Activated naive CD4-positive, alpha-beta T cell treated with anti-CD3 and anti-CD28 coated beads, Interleukin-2, amount 50 U/mL, for 24 hours (primary cell): ENCODE results near the gene LRRC7.

ENCODE experiments used
- H3K27ac Mint-ChIP-seq: one replicate; pipeline ENCODE4 v1.8.0; 2021; ENCODE audit warnings: mild to moderate bottlenecking, mixed read lengths
- H3K27me3 Mint-ChIP-seq: one replicate; pipeline ENCODE4 v1.8.0; 2021; ENCODE audit warnings: mixed read lengths
- H3K36me3 Mint-ChIP-seq: one replicate; pipeline ENCODE4 v1.8.0; 2021; ENCODE audit warnings: mixed read lengths
- H3K4me1 Mint-ChIP-seq: one replicate; pipeline ENCODE4 v1.8.0; 2021; ENCODE audit warnings: mixed read lengths
- H3K4me3 Mint-ChIP-seq: one replicate; pipeline ENCODE4 v1.8.0; 2021; ENCODE audit warnings: mild to moderate bottlenecking, mixed read lengths
- H3K9me3 Mint-ChIP-seq: one replicate; pipeline ENCODE4 v1.8.0; 2021; ENCODE audit warnings: mixed read lengths

The LRRC7 gene

DNA sequence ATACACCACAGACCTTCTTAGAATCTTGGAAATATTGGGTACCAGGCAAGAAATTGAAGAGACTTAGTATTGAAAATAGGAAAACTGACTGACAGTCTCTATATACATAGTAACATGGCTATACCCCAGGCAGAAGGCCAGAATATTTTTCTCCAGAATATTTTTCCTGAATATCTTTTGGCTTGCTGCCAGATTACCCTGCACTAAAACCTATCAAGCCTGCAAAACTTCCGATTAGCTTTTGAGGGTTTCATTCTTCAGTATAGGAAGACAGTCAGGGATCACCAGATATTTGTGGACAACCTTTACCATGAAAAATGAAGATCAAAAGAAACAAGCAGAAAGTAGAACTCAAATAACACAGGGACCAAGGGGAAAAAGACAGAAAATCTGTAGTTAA is 187.9 kb downstream of the LRRC7 start:
- Mint-ChIP-seq H3K4me1 (no peaks in the 10 kb centered on the region), H3K9me3 (no peaks in the 10 kb centered on the region), H3K27ac (no peak overlapping the region)

DNA sequence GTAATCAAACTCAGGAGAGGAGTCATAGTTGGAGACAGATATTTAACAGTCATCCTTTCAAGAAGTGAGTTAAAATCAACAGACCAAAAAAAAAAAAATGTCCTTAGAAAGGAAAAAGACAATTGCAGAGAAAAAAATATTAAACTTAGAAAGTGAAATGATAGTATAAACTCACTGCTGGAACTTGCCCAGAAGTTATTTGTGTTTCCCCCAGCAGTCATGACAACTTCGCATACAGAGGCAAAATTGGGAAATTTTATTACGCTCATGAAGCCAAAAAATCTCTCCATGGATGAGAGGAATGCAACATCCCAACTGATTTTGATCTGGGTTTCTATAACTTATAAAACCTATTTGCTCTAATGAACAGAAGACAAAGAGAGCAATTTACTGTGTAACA is 198.2 kb downstream of the LRRC7 start:
- Mint-ChIP-seq H3K9me3 (peaks cover 5% of the 10 kb centered on the region), H3K4me3 (no peak overlapping the region), H3K27ac (no peak overlapping the region), H3K4me1 (no peaks in the 10 kb centered on the region), H3K27me3 (no peaks in the 10 kb centered on the region), H3K36me3 (no peaks in the 10 kb centered on the region)

More for the DNA sequence above, 187.9 kb downstream of the LRRC7 start:
- H3K4me3 Mint-ChIP-seq: no peak overlapping the region
- no peaks in the 10 kb centered on the region for H3K36me3 Mint-ChIP-seq
- H3K27me3 Mint-ChIP-seq: no peaks in the 10 kb centered on the region

DNA sequence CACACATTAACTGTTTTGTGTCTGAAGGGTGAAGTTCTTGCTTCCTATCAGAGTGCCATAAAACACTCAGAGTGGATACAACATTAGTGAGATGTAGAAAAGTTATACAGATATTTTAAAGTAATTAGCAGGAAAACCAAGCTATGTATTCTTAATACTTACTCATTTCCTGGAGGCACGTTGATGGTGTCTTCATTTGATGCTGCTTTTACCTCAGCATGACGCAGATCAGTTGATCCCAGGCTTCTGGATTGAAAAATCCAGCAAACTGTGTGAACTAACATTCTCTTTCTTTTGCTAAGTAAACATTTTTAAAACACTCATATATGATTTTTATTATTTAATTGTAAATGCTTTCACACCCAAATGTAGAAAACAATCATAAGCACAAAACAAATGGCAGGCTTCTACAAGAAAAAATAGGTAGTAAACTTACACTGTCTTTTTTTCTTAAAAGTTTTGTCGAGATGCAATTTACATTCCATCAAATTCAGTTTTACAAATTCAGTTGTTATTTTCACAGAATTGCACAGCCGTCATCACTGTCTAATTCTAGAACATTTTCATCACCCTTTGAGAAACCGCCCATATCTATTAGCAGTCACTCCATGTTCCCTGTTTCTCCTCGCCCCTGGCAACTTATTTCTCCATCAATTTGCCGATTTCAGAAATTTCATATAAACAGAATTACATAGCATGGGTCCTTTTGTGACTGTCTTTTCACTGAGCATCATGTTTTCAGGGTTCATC is 198.9 kb downstream of the LRRC7 start:
- H3K9me3 Mint-ChIP-seq: peaks cover 5% of the 10 kb centered on the region
- H3K27me3 Mint-ChIP-seq: no peaks in the 10 kb centered on the region
- H3K27ac Mint-ChIP-seq: no peak overlapping the region
- H3K36me3 Mint-ChIP-seq: no peaks in the 10 kb centered on the region
- H3K4me3 Mint-ChIP-seq: no peak overlapping the region
- no peaks in the 10 kb centered on the region for H3K4me1 Mint-ChIP-seq

DNA sequence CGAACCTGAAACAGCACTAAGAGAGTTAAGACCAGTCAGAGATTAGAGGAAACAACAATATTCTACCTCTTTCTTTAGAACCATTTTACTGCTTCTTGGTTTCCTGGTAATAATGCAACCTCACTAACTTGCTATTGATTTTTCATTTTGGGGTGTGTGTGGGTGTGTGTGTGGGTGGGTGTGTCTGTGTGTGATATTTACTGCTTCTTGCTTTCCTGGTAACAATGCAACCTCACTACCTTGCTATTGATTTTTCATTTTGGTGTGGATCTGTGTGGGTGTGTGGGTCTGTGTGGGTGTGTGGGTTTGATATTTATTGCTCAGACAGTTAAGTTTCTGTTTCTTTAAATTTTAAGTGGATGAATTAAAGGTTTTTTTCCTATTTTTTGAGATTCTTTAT is 208.8 kb downstream of the LRRC7 start:
- no peaks in the 10 kb centered on the region for H3K27me3 Mint-ChIP-seq
- no peaks in the 10 kb centered on the region for H3K36me3 Mint-ChIP-seq
- peaks cover 4% of the 10 kb centered on the region for H3K9me3 Mint-ChIP-seq
- H3K4me3 Mint-ChIP-seq: no peak overlapping the region
- H3K4me1 Mint-ChIP-seq: peaks cover 13% of the 10 kb centered on the region
- no peak overlapping the region for H3K27ac Mint-ChIP-seq

DNA sequence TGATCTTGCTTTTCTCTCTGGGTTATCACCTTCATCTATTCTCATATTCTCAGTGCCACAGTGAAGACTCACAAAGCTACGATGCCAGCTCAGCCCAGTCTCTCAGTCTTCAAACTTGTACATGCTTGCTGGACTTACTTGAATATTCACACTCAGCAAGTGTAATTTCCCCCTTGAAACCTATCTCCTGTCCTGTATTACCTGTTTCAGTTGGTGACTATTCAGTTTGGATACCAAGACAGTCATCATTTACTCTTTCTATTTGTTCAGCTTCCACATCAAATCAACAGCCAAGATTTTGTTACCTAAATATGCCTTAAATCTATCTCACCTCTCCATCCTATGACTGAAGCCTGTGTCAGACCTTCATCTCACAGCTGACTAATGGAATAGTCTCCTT is 209.7 kb downstream of the LRRC7 start:
- H3K4me1 Mint-ChIP-seq: peaks cover 13% of the 10 kb centered on the region
- no peak overlapping the region for H3K4me3 Mint-ChIP-seq
- no peaks in the 10 kb centered on the region for H3K36me3 Mint-ChIP-seq
- H3K27ac Mint-ChIP-seq: no peak overlapping the region
- no peaks in the 10 kb centered on the region for H3K27me3 Mint-ChIP-seq
- peaks cover 4% of the 10 kb centered on the region for H3K9me3 Mint-ChIP-seq

DNA sequence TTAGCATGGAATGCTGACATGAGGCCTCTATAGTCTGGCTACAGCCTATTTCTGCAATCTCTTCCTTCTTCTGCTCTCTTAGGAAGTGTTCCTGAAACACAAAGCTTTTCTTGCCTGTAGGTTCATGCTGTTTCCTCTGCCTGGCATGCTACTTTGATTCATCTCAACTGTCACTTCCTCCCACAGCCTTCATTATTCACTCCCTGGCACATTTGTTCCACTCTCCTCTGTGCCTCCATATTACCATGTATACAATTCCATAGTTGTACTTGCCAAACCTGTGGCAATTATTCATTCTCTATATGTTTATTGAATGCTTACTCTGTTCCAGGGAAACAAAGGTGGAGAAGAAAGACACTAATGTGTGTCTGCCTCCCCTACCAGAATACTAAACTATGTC is 210.2 kb downstream of the LRRC7 start:
- Mint-ChIP-seq H3K4me1 (peaks cover 13% of the 10 kb centered on the region), H3K27me3 (no peaks in the 10 kb centered on the region), H3K36me3 (no peaks in the 10 kb centered on the region), H3K4me3 (no peak overlapping the region), H3K27ac (no peak overlapping the region), H3K9me3 (peaks cover 4% of the 10 kb centered on the region)

DNA sequence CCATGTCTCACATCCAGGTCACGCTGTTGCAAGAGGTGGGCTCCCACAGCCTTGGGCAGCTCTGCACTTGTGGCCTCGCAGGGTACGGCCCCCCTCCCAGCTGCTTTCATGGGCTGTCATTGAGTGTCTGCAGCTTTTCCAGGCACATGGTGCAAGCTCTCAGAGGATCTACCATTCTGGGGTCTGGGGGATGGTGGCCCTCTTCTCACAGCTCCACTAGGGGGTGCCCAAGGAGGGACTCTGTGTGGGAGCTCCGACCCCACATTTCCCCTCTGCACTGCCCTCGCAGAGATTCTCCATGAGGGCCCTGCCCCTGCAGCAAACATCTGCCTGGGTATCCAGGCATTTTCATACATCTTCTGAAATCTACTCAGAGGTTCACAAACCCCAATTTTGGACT is 219.4 kb downstream of the LRRC7 start:
- no peak overlapping the region for H3K27ac Mint-ChIP-seq
- H3K4me3 Mint-ChIP-seq: no peak overlapping the region

DNA sequence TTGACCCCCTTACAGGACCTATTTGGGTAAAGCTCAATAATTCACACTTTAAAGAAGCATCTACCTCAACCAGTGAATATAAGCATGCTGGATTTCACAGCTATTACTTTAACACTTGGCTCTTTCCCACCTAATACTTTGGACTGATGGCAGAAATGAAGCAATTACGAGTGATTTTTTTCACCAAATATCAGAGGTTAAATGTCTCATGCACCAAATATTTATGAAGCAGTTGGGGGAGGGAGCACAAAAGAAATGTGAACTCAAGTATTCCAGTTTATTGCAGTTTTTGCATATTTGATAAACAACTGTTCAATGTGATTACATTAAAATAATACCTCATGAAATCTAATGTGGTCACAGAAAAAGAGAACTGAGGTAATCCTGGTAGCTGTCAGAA is 223.6 kb downstream of the LRRC7 start:
- no peaks in the 10 kb centered on the region for H3K9me3 Mint-ChIP-seq
- H3K27ac Mint-ChIP-seq: no peak overlapping the region
- no peaks in the 10 kb centered on the region for H3K36me3 Mint-ChIP-seq

More for the DNA sequence above, 219.4 kb downstream of the LRRC7 start:
- H3K4me1 Mint-ChIP-seq: no peaks in the 10 kb centered on the region
- H3K36me3 Mint-ChIP-seq: no peaks in the 10 kb centered on the region
- no peaks in the 10 kb centered on the region for H3K27me3 Mint-ChIP-seq
- H3K9me3 Mint-ChIP-seq: no peaks in the 10 kb centered on the region

DNA sequence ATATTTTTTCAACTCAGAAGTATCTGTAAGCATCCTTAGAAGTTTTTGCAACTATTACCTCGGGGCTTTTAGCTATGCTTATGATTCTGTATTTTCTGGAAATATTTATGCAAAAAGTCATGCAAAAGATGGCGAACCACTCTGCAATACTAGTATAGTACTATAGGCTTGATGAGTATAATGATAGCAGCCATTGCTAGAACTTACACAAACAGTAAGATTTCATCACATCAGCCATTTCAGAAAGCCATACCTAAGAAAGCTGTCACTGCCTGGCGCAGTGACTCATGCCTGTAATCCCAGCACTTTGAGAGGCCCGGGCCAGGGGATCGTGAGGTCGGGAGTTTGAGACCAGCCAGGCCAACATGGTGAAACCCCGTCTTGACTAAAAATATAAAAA is 227.1 kb downstream of the LRRC7 start:
- H3K27me3 Mint-ChIP-seq: no peaks in the 10 kb centered on the region
- no peaks in the 10 kb centered on the region for H3K4me1 Mint-ChIP-seq
- peaks cover 5% of the 10 kb centered on the region for H3K9me3 Mint-ChIP-seq
- no peak overlapping the region for H3K4me3 Mint-ChIP-seq
- H3K27ac Mint-ChIP-seq: no peak overlapping the region
- H3K36me3 Mint-ChIP-seq: no peaks in the 10 kb centered on the region

More for the DNA sequence above, 223.6 kb downstream of the LRRC7 start:
- Mint-ChIP-seq H3K4me1 (no peaks in the 10 kb centered on the region), H3K27me3 (no peaks in the 10 kb centered on the region), H3K4me3 (no peak overlapping the region)

DNA sequence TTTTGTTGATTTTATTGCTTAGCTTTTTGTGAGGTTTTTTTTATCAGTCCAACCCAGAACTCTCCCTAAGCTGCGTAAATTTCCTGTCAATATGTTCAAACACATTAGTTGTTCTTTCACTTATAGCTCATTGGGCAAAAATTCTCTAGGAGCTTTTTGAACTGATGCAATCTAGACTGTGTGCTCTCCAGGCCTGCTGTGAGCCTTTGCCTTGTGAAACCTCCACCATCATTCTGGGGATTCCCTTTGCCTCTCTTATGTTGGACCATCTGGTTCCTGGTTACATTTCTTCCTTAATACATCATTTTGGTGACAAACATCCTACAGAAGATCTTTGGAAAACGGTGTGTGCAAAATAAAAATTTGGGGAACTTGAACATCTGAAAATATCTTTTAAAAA is 247.2 kb downstream of the LRRC7 start:
- no peak overlapping the region for H3K4me3 Mint-ChIP-seq
- no peak overlapping the region for H3K27ac Mint-ChIP-seq
- no peaks in the 10 kb centered on the region for H3K36me3 Mint-ChIP-seq
- no peaks in the 10 kb centered on the region for H3K27me3 Mint-ChIP-seq
- no peaks in the 10 kb centered on the region for H3K9me3 Mint-ChIP-seq
- no peaks in the 10 kb centered on the region for H3K4me1 Mint-ChIP-seq

DNA sequence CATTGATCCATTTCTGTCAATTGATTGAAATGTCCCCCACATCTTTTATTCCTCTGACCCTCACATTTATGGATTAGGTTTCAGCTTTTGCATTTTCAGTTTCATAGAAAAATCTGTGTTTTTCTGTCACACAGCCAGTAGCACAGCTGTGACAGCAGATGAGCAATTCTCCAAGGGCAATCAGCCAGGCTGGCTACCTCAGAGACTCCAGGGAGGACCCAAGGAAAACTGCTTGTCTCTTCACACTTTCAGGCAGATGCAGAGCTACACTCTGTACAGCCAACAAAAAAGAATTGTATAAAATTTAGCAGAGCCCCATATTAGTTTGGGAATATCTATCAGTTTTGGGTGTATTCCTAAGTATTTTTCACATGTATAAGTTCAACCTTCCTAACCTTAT is 257.2 kb downstream of the LRRC7 start:
- Mint-ChIP-seq H3K36me3 (peaks cover 6% of the 10 kb centered on the region), H3K27me3 (no peaks in the 10 kb centered on the region), H3K4me3 (no peak overlapping the region), H3K9me3 (peaks cover 10% of the 10 kb centered on the region), H3K4me1 (no peaks in the 10 kb centered on the region), H3K27ac (no peak overlapping the region)

DNA sequence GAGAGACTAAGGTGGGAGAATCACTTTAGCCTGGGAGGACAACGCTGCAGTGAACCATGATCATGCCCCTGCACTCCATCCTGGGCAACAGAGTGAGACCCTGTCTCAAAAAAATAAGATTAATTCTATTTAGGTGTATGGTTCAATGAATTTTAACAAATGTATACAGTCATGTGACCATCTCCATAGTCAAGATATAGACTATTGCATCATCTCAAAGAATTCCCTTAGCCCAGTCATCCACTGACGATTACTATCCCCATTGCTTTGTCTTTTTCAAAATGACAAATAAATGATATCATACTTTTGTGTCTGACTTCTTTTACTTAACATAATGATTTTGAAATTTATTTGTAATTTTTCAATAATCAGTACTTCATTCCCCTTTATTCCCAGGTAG is 260.0 kb downstream of the LRRC7 start:
- Mint-ChIP-seq H3K36me3 (peaks cover 6% of the 10 kb centered on the region), H3K4me3 (no peak overlapping the region), H3K27me3 (no peaks in the 10 kb centered on the region), H3K27ac (no peak overlapping the region), H3K4me1 (no peaks in the 10 kb centered on the region), H3K9me3 (peaks cover 10% of the 10 kb centered on the region)

DNA sequence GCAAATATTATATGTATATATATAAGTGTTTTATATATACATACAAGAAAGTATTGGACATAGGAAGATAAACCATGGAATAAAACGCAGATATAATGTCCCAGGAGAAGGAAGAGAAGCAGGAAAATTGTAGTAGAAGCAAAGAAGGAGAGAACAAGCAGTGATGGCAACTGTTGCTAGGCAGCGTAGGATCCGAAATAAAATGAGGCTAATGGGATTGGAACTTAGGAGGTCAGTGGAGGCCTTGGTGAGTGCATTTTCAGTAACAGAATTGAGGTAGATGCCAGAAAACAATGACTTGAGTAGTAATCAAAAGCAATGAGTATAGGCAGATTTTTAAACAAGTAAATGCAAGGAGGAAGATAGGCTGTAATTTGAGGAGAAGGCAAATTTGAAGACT is 265.8 kb downstream of the LRRC7 start:
- no peaks in the 10 kb centered on the region for H3K27me3 Mint-ChIP-seq
- no peaks in the 10 kb centered on the region for H3K36me3 Mint-ChIP-seq
- no peak overlapping the region for H3K4me3 Mint-ChIP-seq
- H3K9me3 Mint-ChIP-seq: no peaks in the 10 kb centered on the region
- no peaks in the 10 kb centered on the region for H3K4me1 Mint-ChIP-seq
- H3K27ac Mint-ChIP-seq: no peak overlapping the region

DNA sequence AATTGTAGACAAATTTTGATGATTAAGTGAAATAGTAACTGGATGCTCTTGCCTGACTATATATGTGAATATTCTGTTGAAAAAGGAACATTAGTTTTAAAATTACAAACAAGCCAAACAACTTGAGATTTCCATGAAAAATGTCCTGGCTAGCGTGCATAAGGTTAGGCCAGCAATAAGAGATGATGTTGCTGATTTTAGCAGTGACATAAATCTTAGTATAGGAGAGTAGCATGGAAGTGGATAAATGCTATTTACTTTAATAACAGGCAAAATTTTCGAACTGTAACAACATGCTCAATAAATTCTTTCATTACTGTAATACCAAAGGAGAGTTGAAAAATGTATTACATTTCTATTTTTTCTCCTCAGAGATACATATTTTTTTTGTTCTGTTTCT is 266.6 kb downstream of the LRRC7 start:
- H3K4me1 Mint-ChIP-seq: no peaks in the 10 kb centered on the region
- H3K9me3 Mint-ChIP-seq: no peaks in the 10 kb centered on the region
- H3K27me3 Mint-ChIP-seq: no peaks in the 10 kb centered on the region
- H3K4me3 Mint-ChIP-seq: no peak overlapping the region
- H3K36me3 Mint-ChIP-seq: no peaks in the 10 kb centered on the region
- H3K27ac Mint-ChIP-seq: no peak overlapping the region

DNA sequence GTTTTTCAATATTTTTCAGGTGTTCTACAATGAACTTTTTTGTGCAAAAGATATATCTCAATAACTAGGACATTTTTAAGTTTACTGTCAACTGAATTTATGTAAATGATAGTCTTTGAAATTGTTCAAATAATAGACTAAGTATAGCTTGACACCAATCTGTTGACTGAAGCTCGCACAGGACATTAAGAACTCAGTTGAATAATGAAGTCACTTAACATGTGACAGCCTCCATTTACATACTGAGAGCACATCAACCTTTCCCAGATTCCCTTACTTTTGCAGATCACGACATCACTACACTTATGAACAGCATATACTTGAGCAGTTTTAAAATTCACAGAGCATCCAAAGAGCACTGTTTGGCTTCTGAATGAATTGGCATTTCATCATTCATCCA is 268.2 kb downstream of the LRRC7 start:
- Mint-ChIP-seq H3K4me1 (no peaks in the 10 kb centered on the region), H3K9me3 (no peaks in the 10 kb centered on the region), H3K4me3 (no peak overlapping the region), H3K36me3 (no peaks in the 10 kb centered on the region), H3K27ac (no peak overlapping the region), H3K27me3 (no peaks in the 10 kb centered on the region)

DNA sequence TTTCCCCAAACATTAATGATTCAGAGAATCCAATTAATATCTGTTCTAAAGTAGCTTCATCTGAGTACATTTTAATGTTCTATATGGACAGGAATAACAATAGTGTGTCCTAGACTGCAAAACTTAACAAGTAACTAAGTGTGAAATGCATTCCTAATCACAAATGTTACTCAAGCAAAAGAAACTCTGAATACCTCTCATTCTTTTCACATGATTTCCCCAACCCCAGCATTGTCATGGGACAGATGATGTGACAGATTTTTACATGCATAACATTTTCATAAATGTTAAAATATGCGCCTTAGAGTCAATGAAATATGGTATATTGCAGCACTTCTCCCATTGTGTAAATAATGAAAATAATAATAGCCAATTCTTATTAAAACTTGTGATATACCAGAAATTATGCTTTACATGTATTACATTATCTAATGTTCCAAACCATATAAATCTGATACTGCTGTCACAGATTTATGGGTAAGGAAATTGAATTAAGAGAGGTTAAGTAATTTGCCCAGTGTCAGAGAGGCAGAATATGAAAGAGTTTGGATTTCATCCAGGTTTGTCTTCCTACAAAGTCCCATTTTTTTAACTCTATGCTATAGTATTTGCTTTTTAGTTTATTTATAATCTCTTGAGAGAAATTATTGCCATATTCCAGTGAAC is 269.4 kb downstream of the LRRC7 start:
- H3K9me3 Mint-ChIP-seq: no peaks in the 10 kb centered on the region
- H3K4me1 Mint-ChIP-seq: no peaks in the 10 kb centered on the region
- H3K27me3 Mint-ChIP-seq: no peaks in the 10 kb centered on the region
- H3K4me3 Mint-ChIP-seq: no peak overlapping the region
- no peak overlapping the region for H3K27ac Mint-ChIP-seq
- H3K36me3 Mint-ChIP-seq: no peaks in the 10 kb centered on the region

DNA sequence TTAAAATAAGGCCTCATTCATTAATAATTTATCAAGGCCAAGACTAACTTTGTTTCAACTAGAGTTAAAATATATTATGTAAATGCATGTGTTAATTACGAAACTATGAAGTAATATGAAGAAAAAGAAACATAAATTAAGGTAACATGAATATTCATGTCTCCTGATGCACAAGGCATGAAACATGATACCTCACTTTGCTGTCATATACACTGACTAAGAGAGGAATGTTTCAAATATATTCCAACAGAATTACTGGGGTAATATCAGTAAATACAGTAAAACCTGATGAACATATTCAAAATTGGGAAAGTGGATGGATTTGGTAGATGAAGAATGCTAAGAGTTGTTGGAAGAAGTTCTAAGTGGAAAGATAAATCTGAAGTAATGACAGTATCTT is 274.6 kb downstream of the LRRC7 start:
- Mint-ChIP-seq H3K4me1 (no peaks in the 10 kb centered on the region), H3K36me3 (no peaks in the 10 kb centered on the region), H3K27ac (no peak overlapping the region), H3K4me3 (no peak overlapping the region), H3K27me3 (no peaks in the 10 kb centered on the region), H3K9me3 (no peaks in the 10 kb centered on the region)
